ENCODE results near the gene SIX6. TPM values are rescaled to one million over a fixed set of nuclear protein-coding genes. Genes with fewer than 3 reads are reported as not detected.

SIX6 gene
- total RNA-seq, 1 donor from 2014 or later, result not detected

- TF ChIP-seq EZH2 (IDR thresholded peaks at IDR 0.05; ENCODE audit: insufficient read depth, low read length), result peak; percentile 95
- no peak for TF ChIP-seq CTCF (IDR thresholded peaks at IDR 0.05; ENCODE audit: insufficient read depth, low read depth, low read length)
- Mint-ChIP-seq H3K4me3 (ENCODE audit: unreplicated experiment) (no peak overlapping the region), H3K27ac (ENCODE audit: unreplicated experiment) (no peak overlapping the region), H3K36me3 (ENCODE audit: low read depth, unreplicated experiment) (no peaks in the 10 kb centered on the region), H3K4me1 (ENCODE audit: low read depth, unreplicated experiment) (peaks cover 2% of the 10 kb centered on the region), H3K9me3 (ENCODE audit: unreplicated experiment) (peaks cover under 1% of the 10 kb centered on the region), H3K27me3 (ENCODE audit: low read depth, unreplicated experiment) (peaks cover 79% of the 10 kb centered on the region)
- Histone ChIP-seq H3K36me3 (ENCODE audit: insufficient read depth, low read length) (no peaks in the 10 kb centered on the region), H3K79me2 (ENCODE audit: insufficient read depth, low read length) (no peaks in the 10 kb centered on the region), H3K4me2 (ENCODE audit: low read length) (peak overlapping the region; percentile 29), H4K20me1 (ENCODE audit: insufficient read depth, low read length) (no peaks in the 10 kb centered on the region), H2AFZ (ENCODE audit: low read depth, low read length) (no peak overlapping the region), H3K27ac (ENCODE audit: low read depth, low read length) (no peak overlapping the region), H3K27me3 (ENCODE audit: insufficient read depth, low read length) (peaks cover 95% of the 10 kb centered on the region), H3K4me1 (ENCODE audit: insufficient read depth, low read length) (no peaks in the 10 kb centered on the region), H3K9ac (ENCODE audit: low read length) (no peak overlapping the region), H3K9me3 (ENCODE audit: insufficient read depth, low read depth, low read length) (peaks cover 2% of the 10 kb centered on the region), H3K4me3 (ENCODE audit: insufficient read depth, low read depth, low read length) (no peak overlapping the region)
- DNase-seq (ENCODE audit: low read depth), result no peak
- no peak for FAIRE-seq
Measured at GRCh38 chr14:60510951-60511599, 2.1 kb downstream of the SIX6 start.

GRCh38 chr14:60512126-60512525 is 3.2 kb downstream of the SIX6 start:
- peaks cover 4% of the 10 kb centered on the region for H3K9me3 Mint-ChIP-seq (ENCODE audit: unreplicated experiment)

More at GRCh38 chr14:60512126-60512525, 3.2 kb downstream of the SIX6 start:
- no peak overlapping the region for H3K27ac Mint-ChIP-seq (ENCODE audit: unreplicated experiment)
- peaks cover 79% of the 10 kb centered on the region for H3K27me3 Mint-ChIP-seq (ENCODE audit: low read depth, unreplicated experiment)
- Histone ChIP-seq H3K4me1 (ENCODE audit: insufficient read depth, low read length) (no peaks in the 10 kb centered on the region), H3K27me3 (ENCODE audit: insufficient read depth, low read length) (peaks cover 95% of the 10 kb centered on the region), H3K27ac (ENCODE audit: low read depth, low read length) (no peak overlapping the region), H4K20me1 (ENCODE audit: insufficient read depth, low read length) (no peaks in the 10 kb centered on the region), H3K9ac (ENCODE audit: low read length) (no peak overlapping the region), H3K4me3 (ENCODE audit: insufficient read depth, low read depth, low read length) (no peak overlapping the region), H3K36me3 (ENCODE audit: insufficient read depth, low read length) (no peaks in the 10 kb centered on the region), H3K9me3 (ENCODE audit: insufficient read depth, low read depth, low read length) (peaks cover 3% of the 10 kb centered on the region), H3K79me2 (ENCODE audit: insufficient read depth, low read length) (no peaks in the 10 kb centered on the region), H2AFZ (ENCODE audit: low read depth, low read length) (no peak overlapping the region), H3K4me2 (ENCODE audit: low read length) (no peak overlapping the region)
- FAIRE-seq (no peak), DNase-seq (ENCODE audit: low read depth) (no peak)
- no peak overlapping the region for H3K4me3 Mint-ChIP-seq (ENCODE audit: unreplicated experiment)
- peaks cover 2% of the 10 kb centered on the region for H3K4me1 Mint-ChIP-seq (ENCODE audit: low read depth, unreplicated experiment)
- no peaks in the 10 kb centered on the region for H3K36me3 Mint-ChIP-seq (ENCODE audit: low read depth, unreplicated experiment)
- TF ChIP-seq CTCF (IDR thresholded peaks at IDR 0.05; ENCODE audit: insufficient read depth, low read depth, low read length) (no peak), EZH2 (IDR thresholded peaks at IDR 0.05; ENCODE audit: insufficient read depth, low read length) (no peak)

Data from astrocyte (in vitro differentiated cells and primary cell).